Hepatocyte (in vitro differentiated cells): ENCODE data around the gene TAS2R7.

Experiments
- CTCF ChIP-seq: fragments of 200-600 bp; sonication (generic); IDR thresholded peaks from 2 replicates; pipeline ENCODE4 v1.5.1; 2016; ENCODE audit warnings: antibody characterized with exemption, mild to moderate bottlenecking; ENCODE audit not compliant: poor library complexity
- EZH2 ChIP-seq: fragments of 200-600 bp; sonication (generic); IDR thresholded peaks from 2 replicates; pipeline ENCODE4 v1.6.1; 2016; ENCODE audit warnings: antibody characterized with exemption, mild to moderate bottlenecking, borderline replicate concordance
- EZH2phosphoT487 ChIP-seq: fragments of 200-600 bp; sonication (generic); IDR thresholded peaks from one replicate; pipeline ENCODE4 v1.6.1; 2018; ENCODE audit warnings: antibody characterized with exemption, mild to moderate bottlenecking, low read depth, moderate library complexity; ENCODE audit not compliant: unreplicated experiment, severe bottlenecking

GRCh38 chr12:10842862-10843261 lies 40.4 kb upstream of the TAS2R7 start:
- TF ChIP-seq CTCF (no peak), EZH2 (no peak), EZH2phosphoT487 (no peak)
